ENCODE data around the gene ENPP6.

DNA sequence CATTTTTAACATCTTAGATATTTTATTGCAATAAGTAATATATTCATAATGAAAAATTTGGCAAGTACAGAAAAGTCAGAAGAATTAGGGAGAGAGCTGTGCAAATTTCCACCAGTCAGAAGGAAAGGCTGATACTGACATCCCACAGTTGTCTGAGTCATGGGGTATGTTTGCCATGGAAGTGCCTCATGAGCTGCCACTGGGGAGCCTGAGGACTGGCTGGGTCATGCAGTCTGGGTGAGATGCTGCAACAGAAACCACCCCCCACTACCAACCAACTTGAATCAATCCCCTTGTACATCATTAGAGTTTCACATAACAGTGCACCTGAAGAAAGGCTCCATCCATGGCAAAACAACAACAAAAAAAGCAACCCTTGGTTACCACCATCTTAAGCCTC, 45.2 kb upstream of the ENPP6 start:
- TF ChIP-seq, protein P1, sequence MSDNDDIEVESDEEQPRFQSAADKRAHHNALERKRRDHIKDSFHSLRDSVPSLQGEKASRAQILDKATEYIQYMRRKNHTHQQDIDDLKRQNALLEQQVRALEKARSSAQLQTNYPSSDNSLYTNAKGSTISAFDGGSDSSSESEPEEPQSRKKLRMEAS (IDR thresholded peaks at IDR 0.05) = no peak
- TF ChIP-seq ZNF790 (CRISPR knock-in tag; IDR thresholded peaks at IDR 0.05; ENCODE audit: borderline replicate concordance) (no peak), HNRNPL (IDR thresholded peaks at IDR 0.05; ENCODE audit: low read depth, low read length) (no peak), BHLHE40 (IDR thresholded peaks at IDR 0.05; ENCODE audit: low read length) (no peak), TMF1 (CRISPR knock-in tag; IDR thresholded peaks at IDR 0.05; ENCODE audit: low read depth) (no peak), ZNF510 (CRISPR knock-in tag; IDR thresholded peaks at IDR 0.05; ENCODE audit: low read depth) (no peak), CREM (IDR thresholded peaks at IDR 0.05) (no peak), CREM (CRISPR knock-in tag; IDR thresholded peaks at IDR 0.05) (no peak), TBX3 (IDR thresholded peaks at IDR 0.05; ENCODE audit: borderline replicate concordance) (no peak), TCF12 (IDR thresholded peaks at IDR 0.05) (no peak), TCF12 (CRISPR knock-in tag; IDR thresholded peaks at IDR 0.05) (no peak)

All from HepG2 (cell line).